Panc1 (cell line): ENCODE data around the gene NT5C1A. TPM values are rescaled to one million over a fixed set of nuclear protein-coding genes. Genes with fewer than 3 reads are reported as not detected.

Experiments used
- ATAC-seq: fragments of 200-7000 bp; cut with Tn5 transposase; 2 replicates; pipeline ENCODE4 v1.9.1; 2020; ENCODE audit warnings: mild to moderate bottlenecking, moderate library complexity
- Bru-seq: library from RNA; stranded (reverse); fragments of 400-500 nt; gene quantifications from one replicate; lab custom pipeline; 2021; lab: Mats Ljungman, UMichigan
- BruChase-seq, 2 experiments: library from RNA; stranded (reverse); fragments of 400-500 nt; gene quantifications; one replicate each; lab custom pipeline; 2021; lab: Mats Ljungman, UMichigan
- BruUV-seq: library from RNA; stranded (reverse); fragments of 400-500 nt; replicated peaks from 2 replicates; lab custom pipeline; 2021; lab: Mats Ljungman, UMichigan
- CTCF ChIA-PET: fragments of 300-600 bp; sonication (Branson Sonifier 250); formaldehyde crosslinking; loops from one replicate; lab custom pipeline; 2022; ENCODE audit warnings: antibody characterized with exemption; lab: Charles Lee
- POLR2A ChIA-PET: fragments of 300-600 bp; sonication (Branson Sonifier 250); formaldehyde crosslinking; loops from one replicate; lab custom pipeline; 2022; ENCODE audit warnings: antibody characterized with exemption; lab: Charles Lee
- DNase-seq: peaks from one replicate; pipeline ENCODE4 v3.0.0-alpha.2; 2010; ENCODE audit warnings: low read depth, low spot score
- H3K27ac ChIP-seq: 2 replicates; pipeline ENCODE4 v1.5.1; 2011; ENCODE audit warnings: mild to moderate bottlenecking, low read length, inconsistent platforms
- H3K27me3 ChIP-seq: fragments of 200-500 bp; sonication (Bioruptor generic); 2 replicates; pipeline ENCODE4 v1.6.0; 2014; ENCODE audit warnings: low read length, inconsistent platforms; ENCODE audit not compliant: control insufficient read depth, insufficient read depth
- H3K36me3 ChIP-seq: fragments of 200-500 bp; sonication (Bioruptor generic); 2 replicates; pipeline ENCODE4 v1.5.1; 2014; ENCODE audit warnings: inconsistent platforms, mild to moderate bottlenecking, low read length, moderate library complexity; ENCODE audit not compliant: control insufficient read depth, insufficient read depth
- H3K4me1 ChIP-seq: 2 replicates; pipeline ENCODE4 v1.5.1; 2011; ENCODE audit warnings: inconsistent platforms, mild to moderate bottlenecking, low read length, moderate library complexity; ENCODE audit not compliant: control insufficient read depth, insufficient read depth
- H3K4me3 ChIP-seq, 2 experiments: 2 replicates each; pipeline ENCODE4 v1.5.1; 2011 to 2012; ENCODE audit warnings: low read depth in 2 of 2, low read length in 2 of 2, mild to moderate bottlenecking in 2 of 2, inconsistent platforms in 1 of 2, moderate library complexity in 1 of 2
- H3K9me3 ChIP-seq: fragments of 200-500 bp; sonication (Bioruptor generic); 2 replicates; pipeline ENCODE4 v1.5.1; 2014; ENCODE audit warnings: low read depth, mild to moderate bottlenecking, inconsistent platforms, low read length, moderate library complexity; ENCODE audit not compliant: control insufficient read depth, insufficient read depth
- POLR2AphosphoS5 ChIP-seq: IDR thresholded peaks from 2 replicates; pipeline ENCODE4 v1.6.1; 2012; ENCODE audit warnings: mild to moderate bottlenecking, low read depth, low read length, moderate library complexity
- SIN3A ChIP-seq: IDR thresholded peaks from 2 replicates; pipeline ENCODE4 v1.6.1; 2012; ENCODE audit warnings: low read depth, mild to moderate bottlenecking, low read length, moderate library complexity, borderline replicate concordance; ENCODE audit not compliant: insufficient read depth
- TCF7L2 ChIP-seq: IDR thresholded peaks from 2 replicates; pipeline ENCODE4 v1.6.1; 2011; ENCODE audit warnings: mild to moderate bottlenecking, low read depth, low read length, inconsistent platforms
- in situ Hi-C: cut with HindIII; loops from 2 replicates; pipeline ENCODE4 v1.10.0; 2016; ENCODE audit warnings: low sequenced_read_pairs, low pct_unique_long_range_greater_than_20kb
- intact Hi-C: fragments of 100-400 bp; cut with micrococcal nuclease; formaldehyde crosslinking; loops from one replicate; pipeline ENCODE4 v1.10.0; 2022; ENCODE audit not compliant: unreplicated experiment
- long read RNA-seq: library from polyadenylated mRNA; unstranded; transcript quantifications from one replicate; pipeline ENCODE4 v2.0.0, GENCODE V29; 2021; ENCODE audit not compliant: unreplicated experiment
- polyA plus RNA-seq: library from polyadenylated mRNA; unstranded; fragments of >200 nt; gene quantifications from one replicate; pipeline ENCODE4 v1.2.1, GENCODE V29; 2012; ENCODE audit warnings: missing spikeins; ENCODE audit not compliant: insufficient read length
- total RNA-seq: library from RNA; stranded (reverse); gene quantifications from one replicate; pipeline ENCODE4 v1.2.1, GENCODE V29; 2021; ENCODE audit not compliant: unreplicated experiment
- TF ChIP-seq, protein P1 (sequence below), 2 experiments: IDR thresholded peaks; 2 replicates each; pipeline ENCODE4 v1.6.1; 2011 to 2012; ENCODE audit warnings: low read depth in 2 of 2, control low read depth in 1 of 2, low read length in 1 of 2, mild to moderate bottlenecking in 1 of 2, moderate library complexity in 1 of 2; ENCODE audit not compliant: insufficient read depth in 1 of 2
- TF ChIP-seq, protein P2 (sequence below): fragments of 450-650 bp; IDR thresholded peaks from 2 replicates; pipeline ENCODE4 v1.5.1; 2017; ENCODE audit warnings: mild to moderate bottlenecking

The NT5C1A gene
- not detected for total RNA-seq
- polyA plus RNA-seq: not detected
- not detected for Bru-seq, nascent RNA
- BruChase-seq, experiment 1, labeled RNA remaining after a 2-hour chase: not detected
- BruChase-seq, experiment 2, labeled RNA remaining after a 6-hour chase: not detected
- long read RNA-seq: 0 reads

DNA sequence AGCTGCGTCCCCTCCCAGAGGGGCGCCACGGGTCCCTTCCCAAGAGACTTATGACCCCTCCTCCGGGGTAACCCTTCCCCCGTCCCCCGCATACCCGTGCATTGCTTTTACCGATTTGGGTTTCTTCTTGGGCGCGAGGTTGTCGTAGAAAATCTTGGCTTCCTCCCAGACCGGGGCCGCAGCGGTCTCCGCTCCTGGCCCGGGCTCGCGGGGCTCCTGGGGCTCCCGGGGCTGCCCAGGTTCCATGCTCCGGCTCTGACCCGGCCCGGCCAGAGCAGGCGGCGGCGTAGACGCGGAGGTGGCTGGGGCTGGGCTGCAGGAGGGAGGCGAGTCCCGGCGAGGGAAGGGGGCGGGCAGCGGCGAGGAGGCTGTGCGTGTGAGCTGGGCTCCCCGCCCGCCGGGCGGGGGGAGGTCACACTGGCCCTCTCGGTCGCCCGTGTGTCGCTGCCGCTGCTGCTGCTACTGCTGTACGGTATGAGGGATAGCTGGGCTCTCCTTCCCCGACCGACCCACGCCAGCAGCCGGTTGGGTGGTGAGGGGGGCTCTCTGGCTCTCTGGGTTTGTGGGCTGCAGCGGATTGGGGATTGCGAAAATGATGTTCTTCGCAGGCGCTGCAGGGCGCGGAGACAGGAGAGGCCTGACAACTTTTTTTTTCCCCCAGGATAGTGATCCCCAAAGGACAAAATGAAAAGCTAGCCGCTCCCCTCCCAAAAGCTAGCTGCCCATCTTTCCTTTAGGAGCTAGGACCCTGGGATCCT lies at the start of gene NT5C1A:
Gene NT5C1A, minus strand, starts transcription at position 315 of the 758 bp plus-strand sequence. Its CDS starts 69 bp downstream, at position 246.
- Histone ChIP-seq H3K27ac (no peak within 1 kb of the TSS), H3K9me3 (no peaks in the 10 kb centered on the region), H3K4me1 (no peaks in the 10 kb centered on the region), H3K4me3 (peak within 1 kb of the TSS; percentile 38), H3K27me3 (peaks cover 13% of the 10 kb centered on the region), H3K36me3 (no peaks in the 10 kb centered on the region)
- in situ Hi-C loops: no loop called here
- no TSS peak for BruUV-seq
- intact Hi-C loops: no loop called here
- ChIA-PET POLR2A (no interaction called here), CTCF (interaction anchor here (0.7 to 1.2 kb wide), 2 partner anchors 14 to 25 kb away, joined by 3 read pairs; no protein-coding TSS in a partner anchor)
- TF ChIP-seq SIN3A: no peak
- TF ChIP-seq, protein P1, sequence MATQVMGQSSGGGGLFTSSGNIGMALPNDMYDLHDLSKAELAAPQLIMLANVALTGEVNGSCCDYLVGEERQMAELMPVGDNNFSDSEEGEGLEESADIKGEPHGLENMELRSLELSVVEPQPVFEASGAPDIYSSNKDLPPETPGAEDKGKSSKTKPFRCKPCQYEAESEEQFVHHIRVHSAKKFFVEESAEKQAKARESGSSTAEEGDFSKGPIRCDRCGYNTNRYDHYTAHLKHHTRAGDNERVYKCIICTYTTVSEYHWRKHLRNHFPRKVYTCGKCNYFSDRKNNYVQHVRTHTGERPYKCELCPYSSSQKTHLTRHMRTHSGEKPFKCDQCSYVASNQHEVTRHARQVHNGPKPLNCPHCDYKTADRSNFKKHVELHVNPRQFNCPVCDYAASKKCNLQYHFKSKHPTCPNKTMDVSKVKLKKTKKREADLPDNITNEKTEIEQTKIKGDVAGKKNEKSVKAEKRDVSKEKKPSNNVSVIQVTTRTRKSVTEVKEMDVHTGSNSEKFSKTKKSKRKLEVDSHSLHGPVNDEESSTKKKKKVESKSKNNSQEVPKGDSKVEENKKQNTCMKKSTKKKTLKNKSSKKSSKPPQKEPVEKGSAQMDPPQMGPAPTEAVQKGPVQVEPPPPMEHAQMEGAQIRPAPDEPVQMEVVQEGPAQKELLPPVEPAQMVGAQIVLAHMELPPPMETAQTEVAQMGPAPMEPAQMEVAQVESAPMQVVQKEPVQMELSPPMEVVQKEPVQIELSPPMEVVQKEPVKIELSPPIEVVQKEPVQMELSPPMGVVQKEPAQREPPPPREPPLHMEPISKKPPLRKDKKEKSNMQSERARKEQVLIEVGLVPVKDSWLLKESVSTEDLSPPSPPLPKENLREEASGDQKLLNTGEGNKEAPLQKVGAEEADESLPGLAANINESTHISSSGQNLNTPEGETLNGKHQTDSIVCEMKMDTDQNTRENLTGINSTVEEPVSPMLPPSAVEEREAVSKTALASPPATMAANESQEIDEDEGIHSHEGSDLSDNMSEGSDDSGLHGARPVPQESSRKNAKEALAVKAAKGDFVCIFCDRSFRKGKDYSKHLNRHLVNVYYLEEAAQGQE (IDR thresholded peaks at IDR 0.05; ENCODE audit: insufficient read depth in 1 of 2, low read depth in 2 of 2, low read length in 1 of 2): no peak
- TF ChIP-seq, protein P2, sequence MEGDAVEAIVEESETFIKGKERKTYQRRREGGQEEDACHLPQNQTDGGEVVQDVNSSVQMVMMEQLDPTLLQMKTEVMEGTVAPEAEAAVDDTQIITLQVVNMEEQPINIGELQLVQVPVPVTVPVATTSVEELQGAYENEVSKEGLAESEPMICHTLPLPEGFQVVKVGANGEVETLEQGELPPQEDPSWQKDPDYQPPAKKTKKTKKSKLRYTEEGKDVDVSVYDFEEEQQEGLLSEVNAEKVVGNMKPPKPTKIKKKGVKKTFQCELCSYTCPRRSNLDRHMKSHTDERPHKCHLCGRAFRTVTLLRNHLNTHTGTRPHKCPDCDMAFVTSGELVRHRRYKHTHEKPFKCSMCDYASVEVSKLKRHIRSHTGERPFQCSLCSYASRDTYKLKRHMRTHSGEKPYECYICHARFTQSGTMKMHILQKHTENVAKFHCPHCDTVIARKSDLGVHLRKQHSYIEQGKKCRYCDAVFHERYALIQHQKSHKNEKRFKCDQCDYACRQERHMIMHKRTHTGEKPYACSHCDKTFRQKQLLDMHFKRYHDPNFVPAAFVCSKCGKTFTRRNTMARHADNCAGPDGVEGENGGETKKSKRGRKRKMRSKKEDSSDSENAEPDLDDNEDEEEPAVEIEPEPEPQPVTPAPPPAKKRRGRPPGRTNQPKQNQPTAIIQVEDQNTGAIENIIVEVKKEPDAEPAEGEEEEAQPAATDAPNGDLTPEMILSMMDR: no peak
- TF ChIP-seq POLR2AphosphoS5: no peak
- TF ChIP-seq TCF7L2: no peak
- DNase-seq: no peak
- ATAC-seq: peak; percentile 71

DNA sequence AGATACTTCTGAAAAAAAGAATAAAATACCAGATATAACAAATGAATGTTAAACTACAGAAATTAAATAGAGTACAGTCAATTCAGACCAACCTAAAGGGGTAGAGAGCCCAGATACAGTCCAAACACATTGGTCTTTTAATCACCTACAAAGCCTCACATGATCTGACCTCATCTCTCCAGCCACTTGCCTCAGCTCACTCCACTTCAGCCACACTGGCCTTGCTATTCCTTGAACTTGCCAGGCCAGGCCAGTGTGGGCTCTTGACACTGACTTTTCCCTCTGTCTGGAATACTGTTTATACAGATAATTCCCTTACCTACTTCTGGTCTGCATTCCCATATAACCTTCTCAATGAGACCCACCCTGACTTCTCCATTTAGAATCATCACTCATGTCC lies 49.8 kb upstream of the NT5C1A start:
- POLR2A ChIA-PET: interaction anchor here (1.0 kb wide), 1 partner anchor 146 kb away, joined by 3 read pairs; no protein-coding TSS in a partner anchor
- Histone ChIP-seq H3K36me3 (no peaks in the 10 kb centered on the region), H3K27ac (no peak overlapping the region), H3K4me3 (no peak overlapping the region), H3K9me3 (no peaks in the 10 kb centered on the region), H3K4me1 (no peaks in the 10 kb centered on the region), H3K27me3 (peaks cover 5% of the 10 kb centered on the region; the same call in 1 of the 2 replicates)
- intact Hi-C loops (loop anchor here (5.0 kb wide), 1 partner anchor 124 kb away; no protein-coding TSS in a partner anchor), in situ Hi-C loops (no loop called here)
- DNase-seq (no peak), ATAC-seq (peak; percentile 71; the same call in 1 of the 2 replicates)
- no TSS peak for BruUV-seq
- CTCF ChIA-PET: no interaction called here
- TF ChIP-seq TCF7L2 (no peak), POLR2AphosphoS5 (no peak), SIN3A (no peak)
- TF ChIP-seq, protein P2: no peak
- TF ChIP-seq, protein P1 (IDR thresholded peaks at IDR 0.05; ENCODE audit: insufficient read depth in 1 of 2, low read depth in 2 of 2, low read length in 1 of 2): no peak
